Measurements from ENCODE around the gene RARB. TPM values are rescaled to one million over a fixed set of nuclear protein-coding genes. Genes with fewer than 3 reads are reported as not detected.

Gene RARB
- total RNA-seq, 1 donor from 2014 or later = not detected

- POLR2A ChIA-PET = no interaction called here
These were observed 144.3 kb downstream of the RARB start for GRCh38 chr3:25572336-25572735.

DNA sequence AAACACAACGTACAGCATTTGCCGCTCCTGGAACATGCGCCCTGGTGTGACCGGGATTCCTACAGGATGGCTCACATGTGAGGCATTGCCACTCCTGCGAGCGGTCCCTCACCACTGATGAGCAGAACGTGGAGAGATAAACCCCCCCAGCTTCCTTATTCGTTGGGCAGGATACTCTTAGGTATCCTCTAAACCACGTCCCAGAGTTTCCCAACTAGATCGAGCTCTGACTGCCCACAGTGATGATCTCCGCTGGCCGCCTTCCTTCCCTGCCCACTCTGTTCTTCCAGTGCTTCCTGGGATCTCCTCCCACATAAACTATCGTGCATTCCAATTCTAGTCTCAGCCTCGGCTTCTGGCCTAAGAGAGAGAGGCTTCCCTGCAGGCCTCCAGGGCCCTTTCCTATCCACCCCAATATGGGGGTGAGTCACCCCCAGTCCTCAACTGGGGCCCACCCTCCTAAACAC lies 144.9 kb downstream of the RARB start:
- no peak for TF ChIP-seq CTCF (IDR thresholded peaks at IDR 0.05)
- Mint-ChIP-seq H3K4me3 (no peak overlapping the region), H3K36me3 (ENCODE audit: low read depth) (no peaks in the 10 kb centered on the region), H3K27ac (no peak overlapping the region), H3K27me3 (peaks cover 4% of the 10 kb centered on the region), H3K4me1 (no peaks in the 10 kb centered on the region), H3K9me3 (no peaks in the 10 kb centered on the region)
- ChIA-PET CTCF (no interaction called here), POLR2A (no interaction called here)
- intact Hi-C loops (cut with micrococcal nuclease) = no loop called here
- ATAC-seq (ENCODE audit: low read depth) (no peak), DNase-seq (no peak)

More at GRCh38 chr3:25572336-25572735, 144.3 kb downstream of the RARB start:
- ATAC-seq (ENCODE audit: low read depth) (no peak), DNase-seq (no peak)
- TF ChIP-seq CTCF (IDR thresholded peaks at IDR 0.05) = no peak
- Mint-ChIP-seq H3K36me3 (ENCODE audit: low read depth) (no peaks in the 10 kb centered on the region), H3K4me3 (no peak overlapping the region), H3K4me1 (no peaks in the 10 kb centered on the region), H3K27me3 (peaks cover 4% of the 10 kb centered on the region), H3K9me3 (no peaks in the 10 kb centered on the region), H3K27ac (no peak overlapping the region)
- intact Hi-C loops (cut with micrococcal nuclease) = no loop called here
- CTCF ChIA-PET = no interaction called here

DNA sequence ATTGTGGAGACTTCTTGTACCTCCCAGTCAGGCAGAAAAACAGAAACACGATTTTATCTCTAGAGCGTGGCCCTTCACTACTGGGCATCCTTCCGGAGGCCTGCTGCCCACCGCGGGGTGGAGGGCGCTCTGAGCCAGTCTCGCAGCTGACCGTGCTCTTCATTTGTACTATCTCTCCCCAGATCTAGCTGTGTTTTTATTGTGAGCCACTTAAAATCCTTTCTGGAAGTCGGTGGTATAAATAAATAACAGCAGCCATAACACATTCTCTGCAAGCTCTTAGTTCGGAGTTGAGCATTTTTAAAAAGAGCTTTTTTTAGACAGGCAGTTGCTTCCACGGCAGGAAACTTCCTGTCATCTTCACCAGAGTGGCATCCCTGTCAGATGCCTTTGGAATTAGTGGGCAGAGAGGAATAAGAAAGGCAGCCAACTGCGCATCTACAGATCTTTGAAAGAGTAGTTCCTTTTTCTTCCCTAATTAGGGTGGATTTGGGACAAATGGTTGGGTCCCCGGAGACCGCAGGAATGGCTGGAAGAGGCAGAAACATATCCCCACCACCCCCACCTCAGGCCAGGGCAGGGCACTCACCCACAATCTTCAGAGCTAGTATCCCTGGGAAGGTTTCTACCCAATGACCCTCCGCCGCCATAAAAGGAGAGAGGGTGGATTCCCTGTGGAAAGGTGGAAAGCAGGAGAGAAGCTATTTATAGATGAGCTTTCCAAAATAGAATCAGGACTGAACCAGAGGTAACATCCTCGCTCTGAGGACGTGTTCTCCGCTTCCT lies 145.5 kb downstream of the RARB start:
- ATAC-seq (ENCODE audit: low read depth) (no peak), DNase-seq (no peak)
- Mint-ChIP-seq H3K9me3 (no peaks in the 10 kb centered on the region), H3K36me3 (ENCODE audit: low read depth) (no peaks in the 10 kb centered on the region), H3K4me1 (no peaks in the 10 kb centered on the region), H3K4me3 (no peak overlapping the region), H3K27ac (no peak overlapping the region), H3K27me3 (peaks cover 4% of the 10 kb centered on the region)
- intact Hi-C loops (cut with micrococcal nuclease) = no loop called here
- TF ChIP-seq CTCF (IDR thresholded peaks at IDR 0.05) = no peak
- POLR2A ChIA-PET = no interaction called here
- CTCF ChIA-PET = no interaction called here

DNA sequence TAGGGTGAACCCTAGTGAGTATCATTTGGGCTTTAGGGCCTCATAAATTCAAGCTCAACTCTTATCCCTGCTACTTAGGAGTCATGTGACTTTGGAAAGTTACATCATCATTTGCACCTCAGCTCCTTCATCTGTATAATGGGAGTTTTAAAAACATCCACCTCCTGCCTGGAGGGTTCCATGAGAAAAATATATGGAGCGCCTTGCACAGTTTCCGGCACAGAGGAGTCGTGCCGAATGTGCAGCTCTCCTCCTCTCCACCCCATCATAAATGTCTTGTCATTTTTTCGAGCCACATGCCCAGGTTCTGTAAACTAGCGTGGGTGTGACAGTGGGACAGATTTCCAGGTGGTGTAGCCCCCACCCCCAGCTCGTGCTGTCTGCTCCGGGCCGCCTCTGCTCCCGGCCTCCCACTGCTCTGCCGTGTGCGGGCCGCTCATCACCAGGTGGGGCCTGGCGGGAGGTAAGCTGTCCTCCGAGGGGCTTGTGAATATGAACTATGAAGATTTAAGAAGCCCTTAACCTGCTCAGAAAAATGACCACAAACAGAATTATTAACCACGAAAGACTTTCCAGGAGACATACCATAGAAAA lies 146.2 kb downstream of the RARB start:
- no peak for ATAC-seq (ENCODE audit: low read depth)
- ChIA-PET POLR2A (no interaction called here), CTCF (no interaction called here)

More for the DNA sequence above, 146.2 kb downstream of the RARB start:
- no peak for TF ChIP-seq CTCF (IDR thresholded peaks at IDR 0.05)
- Mint-ChIP-seq H3K27me3 (peaks cover 4% of the 10 kb centered on the region), H3K9me3 (no peaks in the 10 kb centered on the region), H3K4me3 (no peak overlapping the region), H3K36me3 (ENCODE audit: low read depth) (no peaks in the 10 kb centered on the region), H3K27ac (no peak overlapping the region), H3K4me1 (no peaks in the 10 kb centered on the region)
- intact Hi-C loops (cut with micrococcal nuclease) = no loop called here
- DNase-seq = no peak
